AG10803 (cell line): ENCODE measurements around the gene KIF18A.

ENCODE experiments used
- DNase-seq: peaks from one replicate; pipeline ENCODE4 v3.0.0; 2010; ENCODE audit warnings: low read depth
- H3K4me3 ChIP-seq: 2 replicates; pipeline ENCODE4 v1.5.1; 2011; ENCODE audit warnings: mild to moderate bottlenecking, low read length, control low read depth
- TF ChIP-seq, protein P1 (sequence below): conservative IDR thresholded peaks from 2 replicates; pipeline ENCODE4 v1.5.1; 2011; ENCODE audit warnings: mild to moderate bottlenecking, low read length, control low read depth, inconsistent platforms

KIF18A gene

DNA sequence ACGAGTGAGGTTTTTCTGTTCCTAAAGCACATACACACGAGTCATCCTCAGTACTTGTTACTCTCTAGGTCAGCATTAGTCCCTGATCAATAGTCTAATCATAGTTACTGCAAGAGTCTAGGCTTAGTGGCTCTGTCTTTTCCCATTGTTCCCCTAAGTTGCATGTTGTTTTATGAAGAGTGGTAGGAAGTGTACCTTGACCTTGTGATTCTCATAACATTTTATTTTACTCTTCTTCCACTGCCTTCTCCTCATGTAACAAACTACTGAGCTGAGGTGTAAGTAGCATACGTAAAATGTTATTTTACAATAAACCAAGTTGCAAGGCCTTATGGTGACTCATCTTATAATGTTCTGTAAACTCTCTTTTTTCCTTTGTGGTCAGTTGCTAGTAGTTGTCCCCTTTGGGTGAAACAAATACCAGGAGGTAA lies 15.2 kb upstream of the KIF18A start:
- TF ChIP-seq, protein P1, sequence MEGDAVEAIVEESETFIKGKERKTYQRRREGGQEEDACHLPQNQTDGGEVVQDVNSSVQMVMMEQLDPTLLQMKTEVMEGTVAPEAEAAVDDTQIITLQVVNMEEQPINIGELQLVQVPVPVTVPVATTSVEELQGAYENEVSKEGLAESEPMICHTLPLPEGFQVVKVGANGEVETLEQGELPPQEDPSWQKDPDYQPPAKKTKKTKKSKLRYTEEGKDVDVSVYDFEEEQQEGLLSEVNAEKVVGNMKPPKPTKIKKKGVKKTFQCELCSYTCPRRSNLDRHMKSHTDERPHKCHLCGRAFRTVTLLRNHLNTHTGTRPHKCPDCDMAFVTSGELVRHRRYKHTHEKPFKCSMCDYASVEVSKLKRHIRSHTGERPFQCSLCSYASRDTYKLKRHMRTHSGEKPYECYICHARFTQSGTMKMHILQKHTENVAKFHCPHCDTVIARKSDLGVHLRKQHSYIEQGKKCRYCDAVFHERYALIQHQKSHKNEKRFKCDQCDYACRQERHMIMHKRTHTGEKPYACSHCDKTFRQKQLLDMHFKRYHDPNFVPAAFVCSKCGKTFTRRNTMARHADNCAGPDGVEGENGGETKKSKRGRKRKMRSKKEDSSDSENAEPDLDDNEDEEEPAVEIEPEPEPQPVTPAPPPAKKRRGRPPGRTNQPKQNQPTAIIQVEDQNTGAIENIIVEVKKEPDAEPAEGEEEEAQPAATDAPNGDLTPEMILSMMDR = no peak
- peak; percentile 28 for DNase-seq
- no peak overlapping the region for H3K4me3 ChIP-seq

DNA sequence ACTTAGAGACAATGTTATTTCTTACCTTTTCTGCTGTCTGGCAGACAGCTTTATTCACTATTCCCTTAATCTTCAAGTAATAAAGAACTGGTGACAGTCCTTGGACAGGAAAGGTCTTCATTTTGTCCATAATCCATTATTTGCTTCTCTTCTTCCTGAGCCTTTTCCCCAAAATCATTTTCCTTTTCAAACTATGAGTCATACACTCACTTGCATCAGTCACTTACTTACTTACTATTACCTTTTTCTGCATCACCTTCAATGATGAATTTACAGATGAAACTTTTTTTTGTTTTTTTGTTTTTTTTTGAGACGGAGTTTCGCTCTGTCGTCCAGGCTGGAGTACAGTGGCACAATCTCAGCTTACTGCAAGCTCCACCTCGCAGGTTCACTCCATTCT lies 9.8 kb upstream of the KIF18A start:
- H3K4me3 ChIP-seq = no peak overlapping the region
- no peak for DNase-seq
- TF ChIP-seq, protein P1 = no peak

DNA sequence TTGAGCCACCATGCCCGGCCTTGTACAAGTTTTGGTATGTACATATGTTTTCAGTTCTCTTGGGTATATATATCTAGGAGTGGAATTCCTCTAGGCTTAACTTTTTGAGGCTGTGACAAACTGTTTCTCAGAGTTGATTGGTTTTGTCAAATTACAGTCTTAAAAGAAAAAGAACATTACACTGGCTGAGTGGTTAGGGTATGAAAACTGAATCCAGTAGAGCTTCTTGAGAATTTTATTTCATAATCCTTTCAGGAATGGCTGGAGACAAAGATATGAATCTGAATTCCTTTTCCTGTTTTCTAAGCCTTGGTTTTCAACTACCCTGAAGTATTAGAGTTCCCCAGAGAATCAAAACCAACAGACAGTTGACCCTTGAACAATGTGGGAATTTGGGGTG lies 6.8 kb upstream of the KIF18A start:
- H3K4me3 ChIP-seq = no peak overlapping the region
- DNase-seq = no peak
- TF ChIP-seq, protein P1 = no peak

DNA sequence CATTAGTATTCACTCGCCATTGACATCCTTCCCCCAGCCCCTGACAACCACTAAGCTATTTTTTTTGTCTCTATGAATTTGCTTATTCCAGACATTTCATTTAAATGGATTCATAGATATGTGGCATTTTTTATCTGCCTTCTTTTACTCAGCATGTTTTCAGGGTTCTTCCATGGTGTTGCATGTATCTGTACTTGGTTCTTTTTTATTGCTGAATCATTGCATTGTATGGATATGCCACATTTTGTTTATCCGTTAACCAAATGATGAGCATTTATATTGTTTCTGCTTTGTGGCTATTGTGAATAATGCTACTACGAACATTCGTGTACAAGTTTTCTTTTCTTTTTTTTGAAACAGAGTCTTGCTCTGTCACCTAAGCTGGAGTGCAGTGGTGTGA lies 6.2 kb upstream of the KIF18A start:
- TF ChIP-seq, protein P1 = no peak
- no peak overlapping the region for H3K4me3 ChIP-seq
- no peak for DNase-seq

DNA sequence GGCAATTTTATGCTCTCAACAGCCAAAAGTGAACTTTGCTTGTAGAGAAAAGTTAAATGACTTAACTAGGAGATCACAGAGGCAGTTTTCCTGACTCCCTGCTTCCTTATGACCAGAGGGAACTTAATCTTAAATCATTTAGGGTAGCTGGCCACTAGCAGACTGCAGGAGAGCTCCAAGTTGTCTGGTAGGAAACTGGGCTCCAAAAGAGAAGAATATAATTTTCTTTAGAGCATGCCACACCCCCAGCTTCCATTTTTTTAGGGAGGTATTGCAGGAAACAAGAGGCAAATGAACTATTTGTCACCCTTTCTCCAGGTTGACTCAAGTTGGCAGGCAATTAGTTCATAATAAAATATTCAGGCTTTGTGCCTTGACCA lies 2.9 kb upstream of the KIF18A start:
- TF ChIP-seq, protein P1 = no peak
- DNase-seq = peak; percentile 32
- H3K4me3 ChIP-seq = peak overlapping the region; percentile 80

DNA sequence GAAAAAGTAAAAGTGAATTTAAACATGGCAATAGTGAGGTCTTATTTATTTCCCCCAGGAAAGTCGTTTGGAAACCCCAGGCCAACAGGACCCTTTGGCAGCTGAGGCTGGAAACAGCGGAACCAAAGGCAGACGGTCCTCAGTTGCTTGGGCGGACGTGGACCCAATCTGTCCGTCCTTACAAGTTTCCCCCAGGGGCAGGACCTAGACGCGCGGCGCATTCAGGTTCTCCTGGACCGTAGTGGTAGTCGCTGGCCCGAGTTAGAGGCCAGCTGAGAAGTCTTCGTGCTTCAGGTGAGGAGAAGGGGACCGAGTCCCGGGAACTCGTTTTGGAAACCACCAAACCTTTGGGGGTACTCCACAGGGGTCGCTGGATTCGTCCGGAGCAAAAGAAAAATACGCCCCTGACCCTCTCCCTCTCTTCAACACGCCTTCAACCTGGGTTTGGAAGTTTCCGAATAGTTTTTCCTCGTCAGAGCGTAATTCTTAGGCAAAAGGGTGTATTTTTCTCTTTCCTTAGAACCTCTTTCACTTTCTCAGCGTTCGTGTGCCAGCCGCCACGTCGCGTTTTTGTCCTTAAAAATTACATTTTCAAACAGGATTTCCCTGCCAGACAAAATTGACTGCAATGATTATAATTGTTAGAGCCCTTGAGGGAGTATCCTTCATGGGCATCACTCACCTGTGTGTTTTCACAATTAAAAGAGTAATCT lies 2.3 kb upstream of the KIF18A start:
- DNase-seq = peak; percentile 82
- TF ChIP-seq, protein P1 = no peak
- H3K4me3 ChIP-seq = peak overlapping the region; percentile 80

DNA sequence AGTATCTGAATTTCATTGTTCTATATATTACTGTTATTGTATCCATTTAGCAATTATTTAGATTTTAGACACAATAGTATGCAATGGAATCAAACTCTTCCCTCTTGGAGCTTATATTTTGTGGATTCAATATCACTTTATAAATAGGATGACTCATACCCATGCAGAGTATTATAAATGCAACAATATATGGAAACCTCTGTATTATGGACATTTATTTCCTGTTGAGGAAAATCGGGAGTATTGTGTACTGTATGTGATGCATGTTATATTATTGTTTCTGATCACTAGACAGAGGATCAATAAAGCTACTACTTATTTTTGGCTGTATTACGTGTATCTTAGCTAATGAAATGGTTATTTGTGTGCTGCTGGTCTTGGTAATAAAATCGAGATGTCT lies 1.0 kb upstream of the KIF18A start:
- H3K4me3 ChIP-seq = peak overlapping the region; percentile 71

More for the DNA sequence above, 1.0 kb upstream of the KIF18A start:
- TF ChIP-seq, protein P1 = no peak
- DNase-seq = no peak
